GM18505 (cell line): ENCODE data around the gene CRIP2.

ENCODE experiments used
- ATAC-seq: cut with Tn5 transposase; IDR thresholded peaks from one replicate; pipeline ENCODE4 v1.9.1; 2021; ENCODE audit not compliant: unreplicated experiment
- POLR2A ChIP-seq: IDR thresholded peaks from 4 replicates; pipeline ENCODE4 v1.6.1; 2011; ENCODE audit warnings: borderline replicate concordance; ENCODE audit not compliant: insufficient read depth, insufficient read length; ENCODE audit errors: extremely low read depth

Gene CRIP2

GRCh38 chr14:105488781-105489541 lies 14.3 kb downstream of the CRIP2 start:
- ATAC-seq = no peak
- TF ChIP-seq POLR2A = no peak

GRCh38 chr14:105489542-105490266 lies 15.1 kb downstream of the CRIP2 start:
- no peak for TF ChIP-seq POLR2A
- ATAC-seq = no peak

- no peak for TF ChIP-seq POLR2A
Measured at GRCh38 chr14:105490267-105490571, 15.6 kb downstream of the CRIP2 start.

GRCh38 chr14:105490572-105491365 lies 16.1 kb downstream of the CRIP2 start, which contains the start of gene TEDC1:
TEDC1 (plus strand) TSS chr14:105491246; CDS start chr14:105491376, 130 bp downstream.
- ATAC-seq = peak; percentile 62
- peak; percentile 82 for TF ChIP-seq POLR2A

More at GRCh38 chr14:105490267-105490571, 15.6 kb downstream of the CRIP2 start:
- peak; percentile 0 for ATAC-seq

GRCh38 chr14:105491366-105491973 lies 16.8 kb downstream of the CRIP2 start:
- peak; percentile 5 for ATAC-seq
- TF ChIP-seq POLR2A = peak; percentile 54

- TF ChIP-seq POLR2A = no peak
- no peak for ATAC-seq
Measured at GRCh38 chr14:105492031-105492970, 17.7 kb downstream of the CRIP2 start.

GRCh38 chr14:105492971-105493871 lies 18.6 kb downstream of the CRIP2 start:
- TF ChIP-seq POLR2A = no peak
- no peak for ATAC-seq

- no peak for TF ChIP-seq POLR2A
- no peak for ATAC-seq
Measured at GRCh38 chr14:105493921-105494605, 19.4 kb downstream of the CRIP2 start.

- no peak for TF ChIP-seq POLR2A
- no peak for ATAC-seq
Measured at GRCh38 chr14:105494606-105494929, 19.9 kb downstream of the CRIP2 start.

GRCh38 chr14:105495101-105495989 lies 20.7 kb downstream of the CRIP2 start:
- ATAC-seq = no peak
- no peak for TF ChIP-seq POLR2A
